Measurements from ENCODE around the gene COMMD6. TPM values are rescaled to one million over a fixed set of nuclear protein-coding genes. Genes with fewer than 3 reads are reported as not detected.
"Not testable (repeated sequence)": the region's sequence is repeated elsewhere in the genome, so short reads cannot be mapped to it uniquely, and the experiment has no call there.

Gene COMMD6
- total and polyA plus RNA-seq, 2 donors (not counting 1 experiment from before 2014, with no cell fraction given), result 89.7 to 125 TPM

GRCh38 chr13:75550159-75550567, 12.5 kb upstream of the COMMD6 start:
- Histone ChIP-seq H3K4me1 (ENCODE audit: control insufficient read depth, extremely low read depth, insufficient read depth, low read length) (peaks cover 1% of the 10 kb centered on the region), H3K4me3 (replicated peaks in 1 of 4; ENCODE audit: control extremely low read depth in 1 of 4, insufficient read depth in 1 of 4, low read depth in 3 of 4, low read length in 4 of 4) (peak overlapping the region; percentile 81 to 99 (median 92)), H3K36me3 (ENCODE audit: control insufficient read depth, insufficient read depth, low read length) (peaks cover 4% of the 10 kb centered on the region), H3K9ac (ENCODE audit: insufficient read depth, low read length) (peak overlapping the region; percentile 94), H3K27me3 (ENCODE audit: control insufficient read depth, insufficient read depth, low read length) (no peaks in the 10 kb centered on the region), H4K20me1 (ENCODE audit: control insufficient read depth, extremely low read depth, insufficient read depth, low read length) (no peaks in the 10 kb centered on the region), H3K27ac (ENCODE audit: insufficient read depth, low read length) (peak overlapping the region; percentile 97), H3K9me3 (ENCODE audit: control insufficient read depth, insufficient read depth, low read depth, low read length) (no peaks in the 10 kb centered on the region), H3K4me2 (ENCODE audit: extremely low read depth, insufficient read depth, low read length) (peak overlapping the region; percentile 71), H3K79me2 (ENCODE audit: control insufficient read depth, insufficient read depth, low read length) (peaks cover 5% of the 10 kb centered on the region), H2AFZ (ENCODE audit: low read length) (peak overlapping the region; percentile 63)
- TF ChIP-seq CTCF (conservative IDR thresholded peaks at IDR 0.05 in 1 of 2, IDR thresholded peaks at IDR 0.05 in 1 of 2; ENCODE audit: low read depth in 1 of 2, low read length in 2 of 2) (no peak), EZH2 (IDR thresholded peaks at IDR 0.05; ENCODE audit: low read length, missing control alignments) (no peak)
- DNase-seq (ENCODE audit: low read depth in 2 of 2), result peak; percentile 57 to 90

GRCh38 chr13:75549262-75550158, 11.9 kb upstream of the COMMD6 start, which contains the start of gene UCHL3:
TSS of gene UCHL3 (plus strand) at chr13:75549791. CDS start at chr13:75549821, 30 bp downstream.
- TF ChIP-seq CTCF (conservative IDR thresholded peaks at IDR 0.05 in 1 of 2, IDR thresholded peaks at IDR 0.05 in 1 of 2; ENCODE audit: low read depth in 1 of 2, low read length in 2 of 2) (peak; percentile 80 to 94), EZH2 (IDR thresholded peaks at IDR 0.05; ENCODE audit: low read length, missing control alignments) (no peak)
- peaks cover 5% of the 10 kb centered on the region for H3K79me2 ChIP-seq (ENCODE audit: control insufficient read depth, insufficient read depth, low read length)
- H3K9ac ChIP-seq (ENCODE audit: insufficient read depth, low read length), result peak within 1 kb of the TSS; percentile 94
- H4K20me1 ChIP-seq (ENCODE audit: control insufficient read depth, extremely low read depth, insufficient read depth, low read length), result no peaks in the 10 kb centered on the region
- peaks cover 2% of the 10 kb centered on the region for H3K36me3 ChIP-seq (ENCODE audit: control insufficient read depth, insufficient read depth, low read length)
- peak within 1 kb of the TSS; percentile 81 to 99 (median 92) for H3K4me3 ChIP-seq (replicated peaks in 1 of 4; ENCODE audit: control extremely low read depth in 1 of 4, insufficient read depth in 1 of 4, low read depth in 3 of 4, low read length in 4 of 4)
- peak within 1 kb of the TSS; percentile 84 for H2AFZ ChIP-seq (ENCODE audit: low read length)
- peak within 1 kb of the TSS; percentile 97 for H3K27ac ChIP-seq (ENCODE audit: insufficient read depth, low read length)
- DNase-seq (ENCODE audit: low read depth in 2 of 2), result peak; percentile 91 to 96
- H3K4me2 ChIP-seq (ENCODE audit: extremely low read depth, insufficient read depth, low read length), result peak within 1 kb of the TSS; percentile 90
- peaks cover 3% of the 10 kb centered on the region for H3K4me1 ChIP-seq (ENCODE audit: control insufficient read depth, extremely low read depth, insufficient read depth, low read length)
- H3K27me3 ChIP-seq (ENCODE audit: control insufficient read depth, insufficient read depth, low read length), result no peaks in the 10 kb centered on the region
- no peaks in the 10 kb centered on the region for H3K9me3 ChIP-seq (ENCODE audit: control insufficient read depth, insufficient read depth, low read depth, low read length)

- Histone ChIP-seq H3K4me3 (replicated peaks in 1 of 4; ENCODE audit: control extremely low read depth in 1 of 4, insufficient read depth in 1 of 4, low read depth in 3 of 4, low read length in 4 of 4) (no peak overlapping the region), H3K9ac (ENCODE audit: insufficient read depth, low read length) (no peak overlapping the region), H2AFZ (ENCODE audit: low read length) (no peak overlapping the region), H4K20me1 (ENCODE audit: control insufficient read depth, extremely low read depth, insufficient read depth, low read length) (no peaks in the 10 kb centered on the region), H3K9me3 (ENCODE audit: control insufficient read depth, insufficient read depth, low read depth, low read length) (no peaks in the 10 kb centered on the region), H3K27me3 (ENCODE audit: control insufficient read depth, insufficient read depth, low read length) (no peaks in the 10 kb centered on the region), H3K27ac (ENCODE audit: insufficient read depth, low read length) (no peak overlapping the region), H3K4me1 (ENCODE audit: control insufficient read depth, extremely low read depth, insufficient read depth, low read length) (peaks cover 3% of the 10 kb centered on the region), H3K36me3 (ENCODE audit: control insufficient read depth, insufficient read depth, low read length) (no peaks in the 10 kb centered on the region), H3K4me2 (ENCODE audit: extremely low read depth, insufficient read depth, low read length) (no peak overlapping the region), H3K79me2 (ENCODE audit: control insufficient read depth, insufficient read depth, low read length) (peaks cover 5% of the 10 kb centered on the region)
- TF ChIP-seq CTCF (conservative IDR thresholded peaks at IDR 0.05 in 1 of 2, IDR thresholded peaks at IDR 0.05 in 1 of 2; ENCODE audit: low read depth in 1 of 2, low read length in 2 of 2), result no peak
- TF ChIP-seq EZH2 (IDR thresholded peaks at IDR 0.05; ENCODE audit: low read length, missing control alignments), result no peak
- peak in 1 of 2 donors; percentile 78 for DNase-seq (ENCODE audit: low read depth in 2 of 2)
Observed at GRCh38 chr13:75547917-75548316, 10.3 kb upstream of the COMMD6 start.

- not testable (repeated sequence) for H3K4me3 ChIP-seq (replicated peaks in 1 of 4; ENCODE audit: control extremely low read depth in 1 of 4, insufficient read depth in 1 of 4, low read depth in 3 of 4, low read length in 4 of 4); H3K27me3 ChIP-seq (ENCODE audit: control insufficient read depth, insufficient read depth, low read length); H4K20me1 ChIP-seq (ENCODE audit: control insufficient read depth, extremely low read depth, insufficient read depth, low read length); H2AFZ ChIP-seq (ENCODE audit: low read length); DNase-seq (ENCODE audit: low read depth in 2 of 2); H3K36me3 ChIP-seq (ENCODE audit: control insufficient read depth, insufficient read depth, low read length); H3K9me3 ChIP-seq (ENCODE audit: control insufficient read depth, insufficient read depth, low read depth, low read length); H3K4me2 ChIP-seq (ENCODE audit: extremely low read depth, insufficient read depth, low read length); H3K27ac ChIP-seq (ENCODE audit: insufficient read depth, low read length); H3K79me2 ChIP-seq (ENCODE audit: control insufficient read depth, insufficient read depth, low read length); H3K9ac ChIP-seq (ENCODE audit: insufficient read depth, low read length); H3K4me1 ChIP-seq (ENCODE audit: control insufficient read depth, extremely low read depth, insufficient read depth, low read length)
Observed at GRCh38 chr13:75545386-75545785, 7.7 kb upstream of the COMMD6 start.
